ENCODE measurements around the gene KMT2D.

KMT2D gene

DNA sequence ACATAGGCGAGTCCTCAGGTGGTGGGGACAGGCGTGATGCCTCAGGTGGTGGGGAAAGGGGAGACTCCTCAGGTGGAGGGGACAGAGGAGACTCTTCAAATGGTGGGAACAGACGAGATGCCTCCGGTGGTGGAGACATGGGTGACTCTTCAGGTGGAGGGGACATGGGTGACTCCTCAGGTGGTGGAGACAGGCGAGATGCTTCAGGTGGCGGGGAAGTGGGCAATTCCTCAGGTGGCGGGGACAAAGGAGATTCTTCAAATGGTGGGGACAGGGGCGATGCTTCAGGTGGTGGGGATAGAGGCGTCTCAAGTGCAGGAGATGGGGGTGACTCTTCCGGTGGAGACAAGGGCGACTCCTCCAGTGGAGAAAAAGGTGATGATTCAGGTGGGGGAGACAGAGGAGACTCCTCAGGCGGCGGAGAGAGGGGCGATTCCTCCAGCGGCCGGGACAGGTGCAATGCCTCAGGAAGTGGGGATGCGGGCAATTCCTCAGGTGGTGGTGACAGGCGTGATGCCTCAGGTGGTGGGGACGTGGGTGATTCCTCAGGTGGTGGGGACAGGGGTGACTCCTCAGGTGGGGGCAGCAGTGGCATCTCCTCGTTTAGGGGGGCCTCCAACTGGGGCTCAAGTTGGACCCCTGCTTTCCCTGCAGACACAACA lies 8.7 kb downstream of the KMT2D start:
- DNase-seq: no peak

DNA sequence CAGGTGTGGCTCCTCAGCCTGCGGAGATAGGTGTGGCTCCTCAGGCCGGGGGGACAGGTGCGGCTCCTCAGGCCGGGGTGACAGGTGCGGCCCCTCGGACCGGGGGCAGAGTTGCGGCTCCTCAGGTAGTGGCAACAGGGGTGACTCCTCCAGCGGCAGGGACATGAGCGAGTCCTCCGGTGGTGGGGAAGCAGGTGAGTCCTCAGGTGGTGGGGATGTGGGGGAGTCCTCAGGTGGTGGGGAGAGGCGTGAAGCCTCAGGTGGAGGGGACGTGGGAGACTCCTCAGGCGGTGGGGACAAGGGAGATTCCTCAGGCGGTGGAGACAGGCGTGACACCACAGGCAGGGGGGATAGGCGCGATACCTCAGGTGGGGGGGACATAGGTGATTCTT lies 9.2 kb downstream of the KMT2D start:
- DNase-seq: no peak

DNA sequence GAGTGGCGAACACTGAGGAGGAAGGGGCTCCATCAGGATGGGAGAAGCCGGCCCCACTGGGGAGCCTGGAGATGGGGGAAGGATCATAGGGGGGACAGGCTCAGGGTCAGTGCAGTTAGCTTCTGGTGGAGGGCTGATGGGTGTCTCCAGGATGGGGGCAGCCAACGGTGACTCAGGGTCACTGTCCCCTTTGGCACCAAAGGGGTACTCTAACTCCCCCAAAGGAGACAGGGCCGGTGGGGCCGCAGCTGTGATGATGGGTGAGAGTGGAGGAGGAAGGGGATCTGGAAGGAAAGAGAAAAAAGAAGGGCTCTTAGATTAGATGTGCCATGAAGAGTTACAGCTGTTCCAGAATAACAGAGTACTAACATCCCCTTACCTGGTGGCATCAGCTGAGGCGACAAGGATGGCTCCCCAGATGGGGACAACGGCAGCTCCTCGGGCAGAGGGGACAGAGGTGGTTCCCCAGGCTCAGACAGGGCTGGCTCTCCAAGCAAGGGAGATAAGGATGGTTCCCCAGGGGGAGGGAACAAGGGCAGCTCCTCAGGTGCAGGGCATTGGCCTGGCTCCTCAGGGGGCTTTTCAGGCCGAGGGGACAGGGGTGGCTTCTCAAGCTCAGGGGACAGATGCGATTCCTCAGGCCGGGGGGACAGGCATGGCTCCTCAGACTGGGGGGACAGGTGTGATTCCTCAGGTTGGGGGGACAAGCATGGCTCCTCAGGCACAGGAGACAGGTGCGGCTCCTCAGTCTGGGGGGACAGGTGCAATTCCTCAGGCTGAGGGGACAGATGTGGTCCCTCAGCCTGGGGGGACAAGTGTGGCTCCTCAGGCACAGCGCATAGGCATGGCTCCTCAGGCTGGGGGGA lies 9.9 kb downstream of the KMT2D start:
- DNase-seq: no peak

DNA sequence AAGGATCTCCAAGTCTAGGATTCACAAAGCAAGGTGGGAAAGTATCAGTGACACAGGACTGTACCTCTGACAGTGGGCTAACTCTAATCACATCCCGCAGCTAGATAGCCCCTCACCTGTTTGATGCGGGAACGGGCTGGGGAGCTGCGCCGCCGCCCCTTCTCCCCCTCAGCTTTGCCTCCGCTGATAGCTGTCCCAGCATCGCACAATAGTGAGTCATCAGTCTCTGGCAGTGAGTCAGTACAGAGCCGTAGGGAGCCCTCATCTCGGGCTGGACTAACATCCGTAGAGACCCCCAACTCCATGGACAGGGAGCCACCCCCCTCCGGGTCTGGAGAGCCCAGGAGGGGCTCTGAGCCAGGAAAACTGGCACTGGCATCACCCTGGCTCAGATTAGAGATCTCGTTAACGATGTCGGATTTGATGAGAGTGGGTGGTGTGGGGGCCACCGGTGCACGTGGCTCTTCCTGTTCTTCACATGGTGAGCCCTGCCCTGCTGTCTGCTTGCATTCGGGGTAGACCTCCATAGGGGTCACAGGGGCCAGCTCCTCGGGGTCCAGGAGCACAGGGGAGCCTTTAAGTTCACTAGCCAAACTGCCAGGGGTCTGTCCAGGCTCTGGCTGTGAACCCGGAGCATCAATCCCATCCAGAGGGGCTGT lies 10.9 kb downstream of the KMT2D start:
- no peak for DNase-seq

DNA sequence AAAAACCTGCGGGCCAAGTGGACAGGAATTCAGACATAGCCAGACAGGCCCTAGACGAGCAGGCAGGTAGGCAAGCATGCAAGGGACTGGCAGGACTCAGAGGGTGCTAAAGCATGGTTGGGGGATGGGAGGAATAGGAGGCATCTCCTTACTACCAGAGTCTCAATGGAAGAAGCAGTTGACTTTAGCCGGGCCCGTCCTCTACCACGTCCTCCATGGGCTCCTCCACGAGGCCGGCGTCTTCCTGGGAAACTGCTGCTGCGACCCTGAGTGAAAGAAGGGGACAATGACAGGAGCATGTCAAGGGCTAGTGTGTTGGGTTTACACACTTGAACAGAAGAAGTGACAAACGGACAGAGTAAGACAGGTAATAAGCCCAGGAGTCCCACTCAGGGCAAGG lies 11.6 kb downstream of the KMT2D start:
- DNase-seq: no peak

DNA sequence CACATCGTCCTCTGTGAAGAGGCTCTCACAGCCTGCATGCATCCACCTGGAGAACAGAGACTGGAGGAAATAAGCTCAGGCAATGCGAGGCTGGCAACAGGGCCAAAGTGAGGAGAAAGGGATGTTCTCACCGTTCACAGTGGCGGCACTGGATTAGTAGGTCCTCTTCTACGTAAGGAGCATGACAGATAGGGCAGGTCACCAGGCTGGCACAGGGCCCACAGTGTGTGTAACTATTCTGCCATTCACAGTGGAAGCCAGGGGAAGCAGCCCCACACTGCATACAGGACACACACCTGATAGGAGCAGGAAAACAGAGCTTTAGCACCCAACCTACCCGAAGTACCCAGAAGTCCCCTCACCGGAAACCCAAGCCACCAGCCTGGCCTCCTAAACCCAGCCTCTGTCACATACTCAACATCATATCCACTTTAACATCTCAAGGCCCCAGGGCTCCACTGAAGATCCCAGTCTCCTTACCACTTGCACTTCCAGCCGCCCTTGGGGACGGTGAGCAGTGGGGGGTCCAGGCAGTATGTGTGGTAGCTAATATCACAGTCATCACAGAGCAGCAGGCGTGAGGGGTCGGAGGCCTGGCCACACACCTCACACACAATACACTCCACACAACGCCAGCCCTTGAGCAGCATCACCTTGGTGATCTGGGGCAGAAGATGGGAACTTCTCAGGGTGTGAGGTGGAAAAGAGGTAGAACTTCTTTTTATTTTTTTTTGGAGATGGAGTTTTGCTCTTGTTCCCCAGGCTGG lies 14.3 kb downstream of the KMT2D start:
- DNase-seq: no peak

DNA sequence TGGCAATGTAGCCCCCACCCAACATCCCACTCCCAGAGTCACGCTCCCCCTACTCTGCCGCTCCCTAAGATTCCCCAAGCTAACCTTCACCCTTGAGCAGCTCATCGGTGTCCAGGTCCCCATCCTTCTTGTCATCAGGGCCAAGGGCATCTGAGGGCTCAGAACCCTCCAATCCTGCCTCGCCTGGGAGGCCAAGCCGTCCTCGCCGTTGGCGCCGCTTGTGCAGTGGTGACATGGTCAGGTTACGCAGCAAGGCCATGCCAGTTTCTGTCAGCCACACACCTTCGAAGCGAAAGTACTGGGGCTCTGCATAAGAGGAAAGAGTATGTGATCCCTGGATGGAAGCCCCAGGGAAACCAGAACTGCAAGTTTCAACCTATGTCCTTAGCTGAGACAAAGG lies 15.9 kb downstream of the KMT2D start:
- DNase-seq: no peak

DNA sequence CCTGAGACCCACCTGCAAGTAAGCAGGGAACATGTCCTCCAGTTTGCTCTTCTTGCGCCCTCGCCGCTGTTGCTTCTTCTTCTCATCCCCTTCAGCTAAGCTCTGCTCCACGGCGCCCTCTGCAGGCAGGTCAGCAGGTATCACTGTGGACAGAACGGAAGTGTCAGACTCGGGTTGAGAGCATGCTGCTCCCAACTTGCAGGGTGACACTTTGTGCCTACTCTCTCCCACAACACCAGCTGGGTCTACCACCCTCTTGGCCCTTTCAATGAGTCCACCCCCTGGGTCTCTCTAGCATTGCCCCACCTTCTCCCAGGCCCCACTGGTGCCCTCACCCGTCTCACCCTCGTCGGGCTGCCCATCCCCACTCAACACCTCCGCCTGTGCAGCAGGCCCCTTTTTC lies 16.7 kb downstream of the KMT2D start:
- no peak for DNase-seq

DNA sequence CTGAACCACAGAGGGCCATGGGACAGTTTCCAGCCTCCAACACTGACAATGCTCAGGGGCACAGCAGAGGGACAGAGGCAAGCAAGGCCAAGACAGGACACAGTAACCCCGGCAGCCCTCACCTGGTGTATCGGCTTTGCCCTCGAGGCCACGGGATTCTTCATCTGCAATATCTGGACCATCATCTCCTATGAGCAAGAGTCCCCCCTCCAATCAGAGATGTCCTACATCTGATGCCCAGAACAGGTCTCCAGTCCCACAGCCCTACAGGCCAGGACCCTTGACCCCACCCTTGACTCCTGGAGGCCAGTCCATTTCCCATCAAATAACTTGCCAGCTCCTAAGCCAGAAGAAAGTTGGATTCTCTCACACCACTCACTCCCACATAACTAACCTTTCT lies 17.4 kb downstream of the KMT2D start:
- no peak for DNase-seq

DNA sequence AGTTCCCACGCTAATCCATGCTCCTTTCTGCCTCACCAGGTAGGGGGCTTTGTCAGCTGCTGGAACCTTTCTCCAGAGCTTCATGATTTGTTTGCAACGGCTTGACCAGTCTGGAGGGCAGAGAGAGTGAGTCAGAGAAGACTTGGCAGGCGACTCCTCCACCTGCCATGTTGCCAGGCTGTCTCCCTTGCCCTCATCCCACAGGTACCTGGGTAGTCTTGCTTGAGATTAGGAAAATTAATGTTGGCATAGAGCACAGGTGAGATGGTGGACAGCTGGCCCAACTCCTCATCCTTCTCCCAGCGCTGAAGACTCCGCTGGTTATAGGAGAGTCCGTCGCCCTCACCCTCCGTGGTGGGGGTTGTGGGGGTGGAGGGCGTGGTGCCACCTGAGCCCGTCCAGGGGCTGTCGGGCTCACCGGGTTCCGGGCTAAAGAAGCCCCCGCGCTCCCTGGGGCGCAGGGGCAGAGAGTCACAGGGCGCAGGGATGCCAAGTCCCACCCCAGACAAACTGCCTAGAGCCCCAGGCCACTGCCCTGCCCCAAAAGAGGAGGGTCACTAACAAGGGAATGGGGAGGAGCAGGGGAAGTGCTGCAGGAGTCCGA lies 18.6 kb downstream of the KMT2D start:
- no peak for DNase-seq

DNA sequence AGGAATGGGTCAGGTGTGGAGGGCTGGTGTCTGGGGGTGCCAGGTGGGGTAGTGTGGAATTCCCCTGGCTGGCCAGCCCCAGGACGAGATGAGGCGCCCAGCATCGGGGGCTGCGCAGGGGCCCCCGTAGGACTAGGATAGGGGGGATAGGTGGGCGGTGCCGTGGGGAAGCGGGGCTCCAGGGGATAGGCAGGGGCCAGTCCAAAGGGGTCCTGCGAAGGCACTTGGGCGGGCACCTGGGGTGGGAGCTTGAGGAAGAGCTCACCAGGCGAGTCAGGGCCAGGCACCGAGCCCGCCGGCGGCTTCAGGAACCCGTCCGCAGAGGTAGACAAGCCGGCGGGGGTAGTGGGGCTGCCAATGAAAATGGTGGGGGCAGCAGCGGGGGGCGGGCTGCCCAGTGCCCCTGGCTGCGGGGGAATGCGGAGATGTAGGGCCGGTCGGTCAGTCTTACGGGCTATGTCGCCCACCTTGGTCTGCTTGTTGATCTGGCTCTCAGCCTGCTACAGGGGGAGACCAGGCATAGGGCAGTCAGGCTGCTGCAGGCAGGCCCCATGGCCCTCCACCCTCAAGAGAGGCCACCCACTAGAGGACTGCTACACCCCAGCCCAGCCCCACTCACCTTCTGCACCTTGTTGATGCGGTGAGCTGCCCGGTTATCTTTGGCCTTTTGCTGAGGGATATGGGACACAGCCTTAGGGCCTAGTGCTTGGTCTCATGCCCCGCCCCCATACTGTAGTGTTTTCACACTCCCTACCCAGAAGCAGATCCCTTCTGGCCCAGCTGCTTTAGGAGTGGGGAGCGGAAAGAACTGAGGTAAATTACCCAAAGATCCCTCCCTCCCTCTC lies 19.3 kb downstream of the KMT2D start:
- no peak for DNase-seq

DNA sequence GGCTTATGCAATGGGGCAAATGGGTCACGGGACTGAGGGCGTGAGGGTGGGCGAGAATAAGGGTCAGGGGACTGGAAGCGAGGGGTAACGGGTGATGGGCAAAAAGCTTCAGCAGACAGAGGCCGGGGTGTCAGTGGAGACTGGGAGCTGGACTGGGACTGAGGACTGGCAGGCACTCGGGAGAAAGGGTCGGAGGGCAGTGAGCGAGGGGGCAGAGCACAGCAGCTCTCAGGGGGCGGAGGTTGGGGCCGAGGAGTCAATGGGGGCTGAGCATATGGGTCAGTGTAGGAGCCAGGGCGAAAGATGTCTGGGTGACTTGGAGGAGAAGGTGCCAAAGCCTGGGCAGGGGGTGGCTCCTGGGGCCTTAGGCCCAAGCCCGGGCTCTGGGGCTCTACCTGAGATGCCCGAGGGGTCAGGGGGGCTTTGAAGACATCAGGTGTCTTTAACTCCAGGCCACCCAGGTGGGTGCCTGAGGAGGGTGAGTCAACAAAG lies 20.2 kb downstream of the KMT2D start:
- DNase-seq: no peak

DNA sequence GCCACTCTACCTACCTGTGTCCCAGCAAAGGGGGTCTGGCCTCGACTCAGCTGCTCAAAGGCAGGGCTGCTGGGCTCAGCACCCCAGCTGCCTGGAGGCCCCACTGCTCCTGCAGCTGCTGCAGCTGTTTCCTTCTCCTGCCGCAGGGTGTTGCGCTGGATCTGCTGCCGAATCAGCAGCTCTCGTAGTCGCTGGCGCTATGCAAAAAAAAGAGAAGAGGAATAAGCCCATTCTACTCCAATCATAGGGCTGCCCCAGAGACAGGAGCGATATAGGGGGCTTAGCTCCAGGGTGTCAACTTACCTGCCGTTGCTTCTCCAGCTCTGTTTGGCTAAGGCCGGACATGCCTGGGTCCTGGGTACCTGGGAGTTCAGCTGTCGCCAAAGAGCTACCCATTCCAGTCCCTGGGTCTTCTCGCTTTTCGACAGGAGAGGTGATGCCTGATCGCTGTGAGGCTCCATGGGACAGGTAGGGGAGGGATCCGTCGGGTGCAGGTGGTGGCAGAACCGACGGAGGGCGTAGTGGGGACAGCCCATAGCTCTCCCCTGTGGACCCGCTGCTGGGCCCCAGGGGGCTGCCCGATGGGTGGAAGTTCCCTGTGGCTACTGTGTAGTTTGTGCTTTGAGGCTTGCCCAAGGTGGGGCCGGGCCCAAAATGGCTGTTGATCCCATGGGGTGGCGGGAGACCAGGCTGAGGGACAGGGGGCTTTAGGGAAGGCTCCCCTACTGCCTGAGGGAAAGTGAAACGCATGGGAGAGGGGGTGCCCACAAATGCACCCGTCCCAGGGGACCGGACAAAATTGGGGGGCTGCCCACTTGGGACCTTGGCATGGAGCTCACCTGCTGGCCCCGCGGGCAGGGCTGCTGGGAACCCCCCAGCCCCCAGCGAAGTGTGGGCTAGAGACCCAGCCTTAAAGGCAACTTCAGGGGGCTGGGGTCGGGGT lies 20.9 kb downstream of the KMT2D start:
- no peak for DNase-seq

DNA sequence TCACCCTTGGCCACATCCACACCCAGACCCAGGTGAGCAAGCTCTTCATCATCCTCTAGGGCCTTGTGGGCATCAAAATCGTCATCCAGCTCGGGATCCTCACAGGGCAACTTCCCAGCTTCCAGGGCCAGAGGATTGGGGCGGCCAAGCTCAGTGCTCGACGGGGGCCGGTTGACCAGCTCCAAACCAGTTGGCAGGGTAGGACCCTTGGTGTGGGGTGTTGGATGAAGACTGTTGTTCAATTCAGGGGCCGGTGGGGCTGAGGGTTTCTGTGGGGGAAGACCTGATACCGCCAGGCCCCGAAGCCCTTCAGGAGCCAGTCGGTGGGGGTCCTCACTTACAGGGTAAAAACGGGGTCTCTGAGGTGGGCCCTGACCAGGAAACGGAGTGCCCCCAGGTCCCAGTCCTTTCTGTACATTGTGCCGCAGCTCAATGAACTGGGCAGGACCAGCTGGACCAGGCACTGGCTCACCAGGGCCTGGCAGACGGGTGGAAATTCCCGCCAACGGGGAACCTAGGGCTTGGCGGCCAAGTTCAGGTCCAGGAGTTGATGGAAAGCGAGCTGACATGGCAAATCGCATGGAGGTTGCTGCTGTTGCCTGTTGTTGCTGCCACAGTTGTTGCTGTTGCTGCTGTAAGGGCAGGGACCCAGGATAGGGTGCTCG lies 22.2 kb downstream of the KMT2D start:
- DNase-seq: no peak

DNA sequence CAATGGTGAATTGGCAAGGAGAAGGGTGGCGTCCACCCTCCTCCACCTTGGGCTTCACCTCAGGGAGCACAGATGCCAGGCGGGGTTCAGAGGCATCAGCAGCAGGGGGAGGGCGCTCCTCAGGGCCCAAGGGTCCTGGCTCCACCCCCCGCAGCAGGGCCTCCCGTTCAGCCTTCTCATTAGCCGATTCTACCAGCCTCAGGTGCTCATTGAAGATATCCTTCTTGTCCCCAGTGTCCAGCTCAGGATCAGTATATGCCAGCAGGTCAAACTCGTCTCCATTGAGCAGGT lies 22.7 kb downstream of the KMT2D start:
- no peak for DNase-seq

DNA sequence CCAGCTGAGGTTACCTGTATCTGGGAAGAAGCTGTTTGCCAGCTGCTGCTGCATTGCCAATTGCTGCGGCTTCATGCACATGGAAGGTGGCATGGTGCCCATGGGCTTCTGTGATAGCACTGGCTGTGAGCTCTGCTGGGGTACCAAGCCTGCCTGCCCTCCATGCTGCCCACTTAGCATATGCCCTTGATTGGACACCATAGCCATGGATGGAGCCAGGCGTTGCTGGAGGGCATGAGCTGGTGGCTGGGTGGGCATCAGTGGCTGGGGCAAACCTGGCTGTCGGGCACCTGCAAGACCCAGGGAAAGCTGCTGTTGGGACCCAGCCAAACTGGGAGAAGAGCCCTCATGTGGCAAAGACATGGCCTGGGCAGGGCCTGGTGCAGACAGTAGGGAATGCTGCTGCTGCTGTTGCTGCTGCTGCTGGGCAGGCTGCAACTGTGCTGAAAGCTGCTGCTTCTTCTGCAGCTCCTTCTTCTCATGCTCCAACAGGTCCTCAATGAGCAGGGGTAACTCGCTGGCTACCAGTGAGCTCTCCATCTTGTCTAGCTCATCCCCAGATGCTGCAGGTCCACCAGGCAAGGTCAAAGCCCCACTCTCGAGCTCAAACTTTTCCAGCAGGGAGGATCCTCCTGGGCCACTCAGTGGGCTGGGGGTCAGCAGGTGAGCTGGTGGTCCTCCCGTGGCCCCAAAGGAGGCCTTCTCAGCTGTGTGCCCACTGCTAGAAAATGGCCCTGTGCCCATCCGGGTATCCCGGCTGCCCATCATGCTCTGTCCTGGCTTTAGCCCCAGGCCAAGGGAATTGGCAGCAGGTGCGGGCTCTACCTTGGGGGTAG lies 23.3 kb downstream of the KMT2D start:
- DNase-seq: no peak

DNA sequence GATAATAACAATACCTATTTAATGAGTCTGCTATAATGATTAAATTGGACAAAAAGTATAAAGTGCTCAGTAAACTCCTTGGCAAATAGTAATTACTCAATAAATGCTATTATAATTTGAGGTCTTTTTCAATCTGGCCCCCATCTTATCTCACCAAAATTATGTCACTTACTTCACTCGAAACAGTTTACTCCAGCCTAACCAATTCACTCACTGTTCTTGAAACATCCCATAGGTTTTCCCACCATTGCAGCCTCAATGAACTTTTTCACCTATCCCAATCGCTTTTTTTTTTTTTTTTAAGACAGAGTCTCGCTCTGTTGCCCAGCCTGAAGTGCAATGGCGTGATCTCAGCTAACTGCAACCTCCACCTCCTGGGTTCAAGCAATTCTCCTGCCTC lies 24.6 kb downstream of the KMT2D start:
- no peak for DNase-seq

DNA sequence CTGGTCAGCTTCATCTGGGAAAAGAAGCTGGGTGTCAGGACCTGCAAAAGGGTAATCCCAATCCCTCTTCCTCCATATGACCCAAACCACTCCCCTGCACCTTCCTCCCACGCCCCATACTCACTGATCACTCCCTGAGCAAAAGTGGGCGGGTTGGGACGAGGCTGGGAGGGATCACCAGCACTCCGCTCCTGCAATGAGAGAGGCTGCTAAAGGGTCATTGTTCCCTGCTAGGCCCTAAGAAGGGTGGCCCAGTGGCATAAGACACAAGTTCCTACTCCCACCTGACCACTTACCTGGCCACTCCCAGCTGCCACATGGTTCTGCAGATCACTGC lies 26.3 kb downstream of the KMT2D start:
- DNase-seq: no peak

DNA sequence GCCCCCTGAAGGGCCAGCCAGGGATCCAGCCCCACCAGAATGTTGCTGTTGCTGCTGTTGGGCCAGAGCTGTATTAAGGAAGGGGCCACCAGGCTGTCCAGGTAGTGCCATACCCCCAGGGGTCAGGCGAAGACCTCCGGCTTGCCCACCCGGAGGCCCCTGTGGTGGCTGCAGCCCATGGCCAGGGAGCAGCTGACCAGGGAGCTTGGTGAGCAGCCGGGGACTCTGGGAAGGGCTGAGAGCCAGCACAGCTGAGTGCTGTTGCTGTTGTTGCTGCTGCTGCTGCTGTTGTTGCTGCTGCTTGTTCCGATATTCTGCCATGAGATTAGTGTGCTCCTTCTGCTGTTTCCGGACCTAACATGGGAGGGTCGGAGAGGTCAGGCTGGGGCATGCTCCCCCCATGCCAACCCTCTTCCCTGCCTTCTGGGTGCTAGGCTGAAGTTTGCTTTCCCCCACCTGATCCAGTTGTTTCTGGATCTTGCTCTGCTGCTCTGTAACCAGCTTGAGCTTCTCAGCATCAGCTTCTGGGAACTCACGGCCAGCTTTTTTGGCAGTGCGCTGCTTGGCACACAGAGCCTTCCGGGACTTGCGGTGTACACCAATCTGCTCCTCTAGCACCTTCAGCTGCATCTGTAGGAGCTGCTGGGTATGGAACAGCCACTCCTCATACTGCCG lies 26.8 kb downstream of the KMT2D start:
- DNase-seq: no peak
